Stimulated activated CD8-positive, alpha-beta memory T cell treated with anti-CD3 and anti-CD28 coated beads, Interleukin-12 subunit alpha, Interleukin-12 subunit beta, amount 100 ng/mL, for 4 hours (primary cell): ENCODE measurements around the gene COX20.

Experiments used
- DNase-seq: peaks from one replicate; pipeline ENCODE4 v3.0.0-alpha.2; 2020; ENCODE audit warnings: low read depth

COX20 gene

GRCh38 chr1:244851546-244852231 lies 16.2 kb downstream of the COX20 start:
- no peak for DNase-seq

GRCh38 chr1:244852694-244853093 lies 17.2 kb downstream of the COX20 start:
- DNase-seq, result no peak

- no peak for DNase-seq
These were observed 18.7 kb downstream of the COX20 start for GRCh38 chr1:244854166-244854565.

- no peak for DNase-seq
These were observed 19.6 kb downstream of the COX20 start for GRCh38 chr1:244854865-244855578.

- DNase-seq, result no peak
These were observed 22.3 kb downstream of the COX20 start for GRCh38 chr1:244857761-244858160.

DNA sequence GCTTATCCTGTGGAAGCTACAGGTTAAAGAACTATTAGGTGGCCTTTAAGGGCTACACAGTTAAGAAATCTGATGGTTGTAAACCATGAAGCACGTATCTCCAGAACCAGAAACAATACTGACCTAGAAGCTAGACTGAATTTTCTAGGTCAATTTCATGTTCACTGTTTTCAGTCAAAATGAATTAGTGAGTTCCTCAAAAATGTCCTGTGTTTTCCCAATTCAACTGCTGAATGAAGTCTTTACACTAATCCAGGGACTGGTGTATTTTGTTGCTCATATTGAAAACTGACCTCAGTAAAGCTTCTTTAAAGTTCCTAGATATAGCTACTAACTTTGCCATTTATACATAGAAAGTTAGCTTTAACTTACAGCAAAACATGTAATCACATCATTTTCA lies 22.9 kb downstream of the COX20 start:
- no peak for DNase-seq

DNA sequence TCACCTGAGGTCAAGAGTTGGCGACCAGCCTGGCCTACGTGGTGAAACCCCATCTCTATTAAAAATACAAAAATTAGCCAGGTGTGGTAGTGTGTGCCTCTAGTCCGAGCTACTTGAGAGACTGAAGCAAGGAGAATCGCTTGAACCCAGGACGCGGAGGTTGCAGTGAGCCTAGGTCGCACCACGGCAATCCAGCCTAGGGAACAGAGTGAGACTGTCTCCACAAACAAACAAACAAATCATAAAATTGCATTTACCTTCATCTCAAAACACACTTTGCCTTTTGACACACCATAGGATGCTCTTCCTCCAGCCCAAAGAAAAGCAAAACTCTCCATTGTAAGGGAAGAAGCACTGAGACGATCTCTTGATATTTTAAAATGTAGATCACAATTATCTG lies 24.6 kb downstream of the COX20 start:
- DNase-seq, result no peak

DNA sequence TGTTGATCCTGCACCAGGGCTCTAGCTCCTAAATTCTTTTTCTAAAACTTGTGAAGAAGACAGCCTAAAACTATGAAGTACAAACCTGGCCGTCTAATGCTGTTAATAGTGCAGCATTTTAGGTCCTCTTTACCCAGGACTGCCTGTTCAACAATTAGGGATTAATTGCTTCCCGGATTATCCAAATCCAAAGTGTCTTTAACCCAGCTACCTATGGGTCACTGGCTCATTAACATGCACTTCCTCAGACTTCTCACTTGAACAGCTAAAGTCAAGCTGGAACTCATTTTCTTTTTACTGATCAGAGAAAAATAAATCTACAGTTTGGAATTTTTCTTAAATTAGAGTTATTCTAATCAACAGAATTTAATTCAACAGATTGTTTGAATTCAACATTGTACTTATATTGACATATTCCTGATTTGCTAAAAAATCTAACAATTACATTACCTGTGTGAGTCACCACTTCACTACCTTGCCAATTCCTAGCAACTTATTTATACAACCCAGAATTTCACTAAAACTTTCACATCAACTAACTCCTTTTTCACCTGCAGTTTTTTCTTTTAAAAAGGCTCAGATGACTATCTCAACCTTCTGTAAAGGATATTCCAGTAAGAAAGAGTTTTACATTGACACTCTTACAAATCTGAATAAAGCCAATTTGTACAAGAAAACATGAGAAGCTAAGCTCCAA lies 25.6 kb downstream of the COX20 start:
- DNase-seq, result no peak

GRCh38 chr1:244861683-244862082 lies 26.2 kb downstream of the COX20 start:
- DNase-seq, result no peak

- no peak for DNase-seq
These were observed 26.9 kb downstream of the COX20 start for GRCh38 chr1:244862354-244862698.

DNA sequence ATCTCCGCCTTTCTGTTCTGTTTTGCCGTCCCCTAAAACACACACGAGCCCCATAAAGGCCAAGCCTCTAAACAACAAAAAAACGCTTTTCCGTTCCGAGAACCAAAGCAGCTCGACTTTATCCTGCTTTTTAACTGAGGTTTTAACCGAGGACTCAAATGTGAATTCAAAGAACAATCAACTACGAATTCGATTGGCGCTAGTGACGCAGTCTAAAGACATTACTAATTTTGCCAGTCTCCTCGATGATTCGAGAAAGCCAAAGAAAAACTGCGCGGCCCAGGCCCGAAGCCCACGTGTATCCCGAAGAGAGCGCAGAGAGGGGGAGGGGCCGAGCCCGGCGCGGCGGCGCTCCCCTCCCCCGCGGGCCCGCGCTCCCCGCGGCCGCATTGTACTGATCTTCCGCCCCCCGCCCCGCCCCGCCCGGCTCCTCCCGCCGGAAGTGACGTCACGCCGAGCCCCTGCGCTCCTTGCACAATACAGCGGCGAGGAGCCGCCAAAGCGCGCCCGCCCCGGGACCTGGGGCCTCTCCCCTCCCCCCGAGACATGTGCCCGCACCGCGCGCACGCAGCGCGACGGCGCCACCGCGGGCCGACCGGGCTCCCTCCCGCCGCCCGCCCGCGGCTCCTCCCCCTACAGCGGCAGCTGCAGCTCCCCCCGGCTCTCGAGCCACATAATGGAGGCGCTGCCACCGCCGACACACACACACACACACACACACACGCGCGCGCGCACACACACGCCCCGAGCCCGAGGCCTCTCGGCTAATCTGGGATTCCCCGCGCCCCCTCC lies 27.4 kb downstream of the COX20 start:
- DNase-seq, result peak; percentile 98

- DNase-seq, result no peak
These were observed 28.2 kb downstream of the COX20 start for GRCh38 chr1:244863491-244864252.

GRCh38 chr1:244864253-244865027 lies 29.0 kb downstream of the COX20 start, which contains the start of gene HNRNPU:
Gene HNRNPU (minus strand): TSS chr1:244864543. CDS start chr1:244864307, 236 bp downstream.
- peak; percentile 95 for DNase-seq

DNA sequence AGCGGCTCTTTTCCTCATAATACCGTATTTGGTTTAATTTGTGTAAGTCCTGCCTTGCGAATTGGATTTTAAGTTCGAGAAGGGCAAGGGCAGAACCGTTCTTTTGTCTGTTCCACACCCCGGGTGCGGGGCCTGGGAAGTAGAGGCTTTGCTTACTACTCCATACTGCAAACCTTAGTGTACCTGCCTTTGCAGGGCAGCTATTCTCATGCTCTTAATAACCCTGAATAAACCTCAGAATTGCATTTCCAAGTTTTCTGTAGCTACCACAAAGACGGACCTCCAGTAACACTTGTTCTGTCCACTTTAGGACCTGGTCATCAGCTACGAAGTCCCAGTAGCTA lies 29.5 kb downstream of the COX20 start:
- no peak for DNase-seq

GRCh38 chr1:244865820-244866219 lies 30.4 kb downstream of the COX20 start:
- no peak for DNase-seq

DNA sequence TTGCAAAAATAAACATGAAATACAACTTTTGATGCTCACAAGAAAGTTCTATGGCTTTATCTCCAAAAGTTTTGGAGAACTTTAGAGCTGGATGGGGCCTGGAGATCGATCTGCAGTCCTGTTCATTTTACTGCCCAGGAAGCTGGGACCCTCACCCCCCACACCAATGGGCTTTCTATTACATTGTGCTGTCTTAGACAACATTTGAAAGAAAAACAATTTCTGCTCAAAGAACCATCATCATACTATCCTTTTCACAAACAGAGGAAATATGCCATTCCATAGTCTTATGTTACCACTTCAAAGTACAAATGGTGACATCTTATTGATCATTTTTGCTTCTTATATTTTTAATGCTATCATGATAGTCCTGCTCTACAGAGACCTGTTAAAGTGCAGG lies 30.9 kb downstream of the COX20 start:
- no peak for DNase-seq

- DNase-seq, result no peak
These were observed 33.3 kb downstream of the COX20 start for GRCh38 chr1:244868484-244869363.

DNA sequence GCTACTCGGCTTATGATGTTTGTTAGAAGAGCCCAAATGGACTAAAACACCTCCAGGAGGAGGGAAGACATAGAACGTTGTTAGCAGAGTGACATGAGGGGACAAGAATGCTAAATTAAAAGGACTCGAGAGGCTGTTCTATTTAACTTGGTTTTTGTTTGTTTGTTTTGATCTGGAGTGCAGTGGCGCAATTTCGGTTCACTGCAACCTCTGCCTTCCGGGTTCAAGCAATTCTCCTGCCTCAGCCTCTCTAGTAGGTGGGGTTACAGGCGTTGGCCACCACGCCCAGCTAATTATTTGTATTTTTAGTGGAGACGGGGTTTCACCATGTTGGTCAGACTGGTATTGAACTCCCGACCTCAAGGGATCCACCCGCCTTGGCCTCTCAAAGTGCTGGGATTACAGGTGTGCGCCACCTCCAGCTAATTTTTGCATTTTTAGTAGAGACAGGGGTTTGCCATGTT lies 33.9 kb downstream of the COX20 start:
- no peak for DNase-seq

- no peak for DNase-seq
These were observed 34.5 kb downstream of the COX20 start for GRCh38 chr1:244869950-244870349.
